Tongue (tissue), 2 donors: ENCODE data around the gene LCN1. TPM values are rescaled to one million over a fixed set of nuclear protein-coding genes. Genes with fewer than 3 reads are reported as not detected.

ENCODE experiments used
- DNase-seq: peaks from one replicate; pipeline ENCODE4 v3.0.0-alpha.2; 2015
- total RNA-seq: library from RNA; depleted of rRNA; stranded (reverse); fragments of >200 nt; gene quantifications from one replicate; pipeline ENCODE4 v1.2.3, GENCODE V29; 2014

LCN1 gene
- total RNA-seq, 1 donor from 2014 or later = 373 TPM

DNA sequence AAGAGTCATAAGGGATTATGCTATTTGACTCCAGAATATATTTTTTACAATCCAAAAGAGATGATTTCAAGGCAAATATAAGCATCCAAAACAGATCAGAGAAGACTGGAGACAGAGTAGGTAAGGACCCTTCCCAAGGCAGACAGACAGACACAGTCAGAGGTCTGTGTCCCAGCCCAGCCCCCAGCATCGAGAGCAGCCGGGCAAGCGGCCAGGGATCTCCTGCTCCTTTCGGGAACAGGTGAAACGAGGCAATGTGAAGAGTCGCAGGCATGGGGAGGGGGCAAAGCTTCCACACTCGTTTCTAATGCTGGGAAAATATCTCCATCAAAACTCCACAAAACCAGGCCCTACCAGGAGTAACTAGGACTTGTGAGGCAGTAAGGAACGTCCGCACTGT is 46.1 kb downstream of the LCN1 start:
- no peak for DNase-seq

DNA sequence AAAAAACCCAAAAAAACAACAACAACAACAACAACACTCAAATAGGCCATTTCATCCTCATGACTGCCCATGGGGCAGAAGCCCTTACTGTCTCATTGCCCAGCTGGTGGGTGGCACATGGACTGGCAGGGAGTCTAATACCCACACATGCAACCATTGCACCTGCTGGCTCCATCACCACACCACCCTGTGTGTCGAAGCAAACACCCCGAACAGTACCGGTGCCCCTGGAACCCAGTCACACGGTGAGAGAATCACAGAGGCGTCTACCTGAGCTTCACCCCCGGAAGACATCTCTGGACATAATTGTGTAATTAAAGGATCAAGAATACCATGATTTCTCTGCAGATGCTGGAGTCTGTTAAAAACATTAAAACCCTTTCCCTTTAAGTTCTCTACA is 46.8 kb downstream of the LCN1 start:
- DNase-seq = no peak

DNA sequence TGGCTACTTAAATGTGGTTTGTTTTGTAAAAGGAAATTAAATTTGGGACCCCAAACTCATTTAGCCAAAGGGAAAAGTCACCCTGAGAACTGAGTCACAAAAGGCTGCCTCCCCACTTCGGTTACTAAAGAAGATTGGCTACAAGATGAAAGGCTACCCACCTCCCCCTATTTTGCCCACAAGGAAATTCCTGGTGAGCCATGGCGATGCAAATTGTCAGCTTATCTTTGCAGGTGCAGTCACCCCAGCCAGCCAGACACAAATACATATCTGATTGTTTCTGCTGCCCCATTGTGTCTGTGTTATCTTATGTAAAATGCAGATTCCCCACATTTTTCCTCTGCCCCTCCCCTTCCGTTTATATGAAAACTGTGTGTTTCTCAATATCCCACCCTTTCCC is 49.2 kb downstream of the LCN1 start:
- DNase-seq = no peak

DNA sequence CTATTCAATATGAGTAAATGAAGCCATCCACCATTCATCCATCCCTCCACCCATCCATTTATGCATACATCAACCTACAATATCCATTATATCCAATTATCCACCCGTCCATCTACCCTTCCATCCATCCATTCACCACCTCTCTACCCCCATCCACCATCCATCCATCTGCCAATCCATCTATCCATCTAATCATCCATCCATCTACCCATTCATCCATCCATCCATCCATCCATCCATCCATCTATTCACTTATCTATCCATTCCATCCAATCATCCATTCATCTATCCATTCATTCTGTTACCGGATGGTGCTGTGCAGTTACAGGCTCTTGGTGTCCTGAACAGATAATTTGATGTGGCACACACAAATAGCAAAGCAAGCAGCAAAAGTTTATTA is 51.0 kb downstream of the LCN1 start:
- no peak for DNase-seq

DNA sequence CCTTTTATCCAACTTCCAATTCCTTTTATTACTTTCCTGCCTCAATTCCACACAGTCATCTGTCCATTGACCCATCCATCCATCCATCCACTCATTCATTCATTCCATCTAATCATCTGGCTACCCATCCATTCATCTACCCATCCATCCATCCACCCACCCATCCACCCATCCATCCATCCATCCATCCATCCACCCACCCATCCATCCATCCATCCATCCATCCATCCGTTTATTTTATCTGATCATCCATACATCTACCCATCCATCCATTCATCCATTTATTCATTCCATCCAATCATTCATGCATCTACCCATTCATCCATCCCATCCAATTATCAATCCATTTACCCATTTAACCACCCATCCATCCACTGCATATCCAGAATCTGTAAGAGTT is 51.9 kb downstream of the LCN1 start:
- DNase-seq = no peak

DNA sequence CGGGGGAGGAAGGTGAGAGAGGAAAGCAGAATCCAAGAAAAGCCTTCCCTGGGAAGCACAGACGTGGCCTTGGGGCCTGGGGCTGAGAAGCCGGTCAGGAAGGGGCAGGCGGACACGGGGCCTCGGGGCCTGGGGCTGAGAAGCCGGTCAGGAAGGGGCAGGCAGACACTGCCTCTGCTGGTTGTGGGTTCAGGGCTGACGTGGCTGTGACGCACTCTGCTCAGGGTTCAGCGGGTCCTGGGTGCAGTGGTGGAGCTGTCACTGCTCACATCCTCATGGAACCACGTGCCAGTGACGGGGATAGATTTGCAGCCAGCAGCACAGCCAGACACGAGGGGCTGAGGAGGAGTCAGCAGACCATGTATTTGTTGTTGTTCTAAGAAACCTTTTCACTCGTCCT is 53.1 kb downstream of the LCN1 start:
- DNase-seq = no peak

DNA sequence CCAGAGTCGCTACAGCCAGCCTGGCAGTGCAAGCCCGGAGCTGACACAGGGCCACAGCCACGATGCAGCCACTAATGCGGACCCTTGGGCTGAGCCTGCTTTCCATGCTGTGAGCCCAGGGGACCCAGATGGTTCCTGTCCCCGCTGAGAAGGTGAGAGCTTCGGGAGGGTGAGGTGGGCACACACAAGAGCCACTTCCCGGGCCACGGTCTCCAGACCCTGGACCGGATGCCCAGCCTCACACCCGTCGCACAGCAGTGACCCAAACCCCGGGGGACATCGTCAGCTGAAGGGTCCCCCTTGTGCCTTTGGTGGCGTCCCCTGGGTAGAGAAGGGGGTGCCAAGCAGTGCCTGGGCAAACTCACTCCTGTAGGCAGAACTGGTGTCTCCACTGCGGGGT is 53.7 kb downstream of the LCN1 start:
- no peak for DNase-seq

Other genes with a start within 250 kb of the LCN1 start
- 19.5 TPM for gene PPP1R26, start 41.7 kb upstream of the LCN1 start, total RNA-seq
- 9.4 TPM for gene MRPS2, start 20.8 kb upstream of the LCN1 start, total RNA-seq
- gene OBP2A, start 24.7 kb downstream of the LCN1 start, total RNA-seq = not detected
- gene PAEP, start 40.3 kb downstream of the LCN1 start, total RNA-seq = not detected
- not detected for gene GLT6D1, start 118.1 kb downstream of the LCN1 start, total RNA-seq
- gene LCN9, start 141.9 kb downstream of the LCN1 start, total RNA-seq = not detected
- gene SOHLH1, start 178.0 kb downstream of the LCN1 start, total RNA-seq = not detected
- gene KCNT1, start 180.7 kb downstream of the LCN1 start, total RNA-seq = 2.8 TPM